Measurements from ENCODE around the gene CUX1.

- TF ChIP-seq HDAC6 (IDR thresholded peaks at IDR 0.05; ENCODE audit: low read depth, low read length) (no peak), NR1H2 (CRISPR knock-in tag; IDR thresholded peaks at IDR 0.05; ENCODE audit: borderline replicate concordance, low read depth) (no peak), ZNF576 (CRISPR knock-in tag; IDR thresholded peaks at IDR 0.05) (no peak), CTCF (CRISPR knock-in tag; IDR thresholded peaks at IDR 0.05) (no peak), TAF15 (IDR thresholded peaks at IDR 0.05; ENCODE audit: low read depth, low read length, poor library complexity, severe bottlenecking) (no peak), ZNF790 (CRISPR knock-in tag; IDR thresholded peaks at IDR 0.05; ENCODE audit: borderline replicate concordance) (no peak), TCF12 (IDR thresholded peaks at IDR 0.05) (no peak), TCF12 (CRISPR knock-in tag; IDR thresholded peaks at IDR 0.05) (no peak), ETV5 (CRISPR knock-in tag; IDR thresholded peaks at IDR 0.05; ENCODE audit: borderline replicate concordance) (peak; percentile 29; the same call in 1 of the 2 replicates), DMAP1 (CRISPR knock-in tag; IDR thresholded peaks at IDR 0.05) (no peak), PBX3 (CRISPR knock-in tag; IDR thresholded peaks at IDR 0.05; ENCODE audit: borderline replicate concordance) (no peak), NFE2L1 (CRISPR knock-in tag; IDR thresholded peaks at IDR 0.05; ENCODE audit: borderline replicate concordance) (no peak), ZNF138 (CRISPR knock-in tag; IDR thresholded peaks at IDR 0.05; ENCODE audit: low read depth) (no peak), POLR2A (IDR thresholded peaks at IDR 0.05; ENCODE audit: insufficient read depth in 1 of 2, low read depth in 2 of 2, low read length in 2 of 2) (peak; percentile 61 to 87; a peak in 3 of 4 replicates)
Observed at GRCh38 chr7:102152672-102153598, 335.5 kb downstream of the CUX1 start.
